ENCODE data around the gene NR0B2.
"Not testable (repeated sequence)": the region's sequence is repeated elsewhere in the genome, so short reads cannot be mapped to it uniquely, and the experiment has no call there.

GRCh38 chr1:26948725-26949057 is 34.9 kb upstream of the NR0B2 start:
- not testable (repeated sequence) for TF ChIP-seq CTCF (IDR thresholded peaks at IDR 0.05 in 2 of 3, conservative IDR thresholded peaks at IDR 0.05 in 1 of 3; ENCODE audit: borderline replicate concordance in 1 of 3, insufficient read depth in 1 of 3, low read depth in 2 of 3, low read length in 2 of 3); REST (IDR thresholded peaks at IDR 0.05; ENCODE audit: low read depth); YY1 (IDR thresholded peaks at IDR 0.05; ENCODE audit: extremely low read depth, insufficient replicate concordance, low read depth, low read length); RAD21 (IDR thresholded peaks at IDR 0.05; ENCODE audit: low read depth); JUND (IDR thresholded peaks at IDR 0.05); POLR2AphosphoS5 (IDR thresholded peaks at IDR 0.05; ENCODE audit: low read depth, low read length); CEBPB (IDR thresholded peaks at IDR 0.05; ENCODE audit: low read depth); ELF1 (IDR thresholded peaks at IDR 0.05; ENCODE audit: borderline replicate concordance, low read depth); EGR1 (IDR thresholded peaks at IDR 0.05; ENCODE audit: low read depth); POLR2A (IDR thresholded peaks at IDR 0.05; ENCODE audit: borderline replicate concordance, extremely low read depth, insufficient read depth, insufficient read length); EZH2phosphoT487 (IDR thresholded peaks at IDR 0.05; ENCODE audit: borderline replicate concordance); EZH2 (IDR thresholded peaks at IDR 0.05); ZFX (IDR thresholded peaks at IDR 0.05)
